HepG2 (cell line): ENCODE measurements around the gene AP3D1. TPM values are rescaled to one million over a fixed set of nuclear protein-coding genes. Genes with fewer than 3 reads are reported as not detected.
A peak's percentile ranks its signal among the peaks of the same experiment; 100 is the strongest.

Experiments
- MAX ChIP-seq: IDR thresholded peaks from 2 replicates; pipeline ENCODE4 v1.6.1; 2012; ENCODE audit warnings: inconsistent platforms
- PAF1 ChIP-seq: IDR thresholded peaks from 2 replicates; pipeline ENCODE4 v1.6.1; 2016; ENCODE audit warnings: missing genetic modification reagents, missing compliant biosample characterization
- SIX4 ChIP-seq: sonication (generic); formaldehyde crosslinking; IDR thresholded peaks from 2 replicates; pipeline ENCODE4 v1.4.0; 2020; ENCODE audit warnings: missing genetic modification reagents
- SRSF1 ChIP-seq: fragments of 200-400 bp; formaldehyde crosslinking; optimal IDR thresholded peaks from 2 replicates; pipeline ENCODE3; 2017; ENCODE audit warnings: mild to moderate bottlenecking, low read depth, low read length, moderate library complexity
- TBX3 ChIP-seq: fragments of 450-650 bp; IDR thresholded peaks from 2 replicates; pipeline ENCODE4 v1.6.1; 2017; ENCODE audit warnings: antibody characterized with exemption, mild to moderate bottlenecking, inconsistent platforms, borderline replicate concordance
- THYN1 ChIP-seq: sonication (generic); formaldehyde crosslinking; IDR thresholded peaks from 2 replicates; pipeline ENCODE4 v1.8.1; 2023; ENCODE audit warnings: low read depth, mild to moderate bottlenecking, moderate library complexity, missing genetic modification reagents, borderline replicate concordance
- ZNF18 ChIP-seq: sonication (generic); formaldehyde crosslinking; IDR thresholded peaks from 2 replicates; pipeline ENCODE4 v1.8.0; 2022; ENCODE audit warnings: mild to moderate bottlenecking, missing genetic modification reagents; ENCODE audit not compliant: insufficient replicate concordance
- ZNF264 ChIP-seq: sonication (generic); formaldehyde crosslinking; IDR thresholded peaks from 2 replicates; pipeline ENCODE4 v1.4.0; 2020; ENCODE audit warnings: missing genetic modification reagents
- ZNF468 ChIP-seq: sonication (generic); formaldehyde crosslinking; IDR thresholded peaks from 2 replicates; pipeline ENCODE4 v1.8.0; 2022; ENCODE audit warnings: mild to moderate bottlenecking, moderate library complexity, missing genetic modification reagents
- ZNF777 ChIP-seq: sonication (generic); formaldehyde crosslinking; IDR thresholded peaks from 2 replicates; pipeline ENCODE4 v1.4.0; 2020; ENCODE audit warnings: missing genetic modification reagents
- ZSCAN22 ChIP-seq: sonication (generic); formaldehyde crosslinking; IDR thresholded peaks from 2 replicates; pipeline ENCODE4 v1.4.0; 2020; ENCODE audit warnings: mild to moderate bottlenecking, missing genetic modification reagents
- polyA plus RNA-seq, 8 experiments: library from polyadenylated mRNA; depleted of rRNA in 3 of 8; stranded (reverse) in 7 of 8; unstranded in 1 of 8; fragments of >200 nt; fragmentation: Illumina TruSeq in 4 of 8; extraction: Trizol in 4 of 8; gene quantifications; 2 replicates each; pipeline versions ENCODE4 v1.2.1 to v1.2.3, GENCODE V29; 2011 to 2016; ENCODE audit warnings: low read depth in 4 of 8, missing spikeins in 1 of 8, mixed read lengths in 1 of 8; ENCODE audit not compliant: insufficient read depth in 1 of 8
- total RNA-seq, 5 experiments: library from RNA; depleted of rRNA; stranded (reverse); fragments of >200 nt; fragmentation: Illumina TruSeq; extraction: Trizol; gene quantifications; 2 replicates each; pipeline ENCODE4 v1.2.3, GENCODE V29; 2016; ENCODE audit warnings: low read depth in 1 of 5
- TF ChIP-seq, protein P1 (sequence below), 2 experiments: fragments of 450-650 bp in 1 of 2; sonication (generic) in 1 of 2; formaldehyde crosslinking in 1 of 2; IDR thresholded peaks; 2 replicates each; pipeline versions ENCODE4 v1.6.1 to v1.8.0; 2016 to 2022; ENCODE audit warnings: antibody characterized with exemption in 1 of 2, mild to moderate bottlenecking in 1 of 2, missing genetic modification reagents in 1 of 2
- TF ChIP-seq, protein P2 (sequence below): sonication (generic); formaldehyde crosslinking; IDR thresholded peaks from 2 replicates; pipeline ENCODE4 v1.5.1; 2020; ENCODE audit warnings: missing genetic modification reagents, mild to moderate bottlenecking, borderline replicate concordance
- TF ChIP-seq, protein P3 (sequence below): IDR thresholded peaks from 2 replicates; pipeline ENCODE4 v1.6.1; 2018; ENCODE audit warnings: missing genetic modification reagents, mild to moderate bottlenecking, missing compliant biosample characterization

The AP3D1 gene
- total and polyA plus RNA-seq, 2 of the 13 experiments (the other 11 are each of a cell fraction or from before 2014, with no cell fraction given), result 68.0 to 82.6 TPM

GRCh38 chr19:2050991-2051772 is 100.2 kb downstream of the AP3D1 start, which contains the start of gene MKNK2 (continued):
- no peak for TF ChIP-seq ZNF18 (CRISPR knock-in tag)
- TF ChIP-seq, protein P1, sequence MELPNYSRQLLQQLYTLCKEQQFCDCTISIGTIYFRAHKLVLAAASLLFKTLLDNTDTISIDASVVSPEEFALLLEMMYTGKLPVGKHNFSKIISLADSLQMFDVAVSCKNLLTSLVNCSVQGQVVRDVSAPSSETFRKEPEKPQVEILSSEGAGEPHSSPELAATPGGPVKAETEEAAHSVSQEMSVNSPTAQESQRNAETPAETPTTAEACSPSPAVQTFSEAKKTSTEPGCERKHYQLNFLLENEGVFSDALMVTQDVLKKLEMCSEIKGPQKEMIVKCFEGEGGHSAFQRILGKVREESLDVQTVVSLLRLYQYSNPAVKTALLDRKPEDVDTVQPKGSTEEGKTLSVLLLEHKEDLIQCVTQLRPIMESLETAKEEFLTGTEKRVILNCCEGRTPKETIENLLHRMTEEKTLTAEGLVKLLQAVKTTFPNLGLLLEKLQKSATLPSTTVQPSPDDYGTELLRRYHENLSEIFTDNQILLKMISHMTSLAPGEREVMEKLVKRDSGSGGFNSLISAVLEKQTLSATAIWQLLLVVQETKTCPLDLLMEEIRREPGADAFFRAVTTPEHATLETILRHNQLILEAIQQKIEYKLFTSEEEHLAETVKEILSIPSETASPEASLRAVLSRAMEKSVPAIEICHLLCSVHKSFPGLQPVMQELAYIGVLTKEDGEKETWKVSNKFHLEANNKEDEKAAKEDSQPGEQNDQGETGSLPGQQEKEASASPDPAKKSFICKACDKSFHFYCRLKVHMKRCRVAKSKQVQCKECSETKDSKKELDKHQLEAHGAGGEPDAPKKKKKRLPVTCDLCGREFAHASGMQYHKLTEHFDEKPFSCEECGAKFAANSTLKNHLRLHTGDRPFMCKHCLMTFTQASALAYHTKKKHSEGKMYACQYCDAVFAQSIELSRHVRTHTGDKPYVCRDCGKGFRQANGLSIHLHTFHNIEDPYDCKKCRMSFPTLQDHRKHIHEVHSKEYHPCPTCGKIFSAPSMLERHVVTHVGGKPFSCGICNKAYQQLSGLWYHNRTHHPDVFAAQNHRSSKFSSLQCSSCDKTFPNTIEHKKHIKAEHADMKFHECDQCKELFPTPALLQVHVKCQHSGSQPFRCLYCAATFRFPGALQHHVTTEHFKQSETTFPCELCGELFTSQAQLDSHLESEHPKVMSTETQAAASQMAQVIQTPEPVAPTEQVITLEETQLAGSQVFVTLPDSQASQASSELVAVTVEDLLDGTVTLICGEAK (IDR thresholded peaks at IDR 0.05), result no peak
- TF ChIP-seq, protein P1 (CRISPR knock-in tag; IDR thresholded peaks at IDR 0.05), result peak; percentile 91
- TF ChIP-seq SIX4 (CRISPR knock-in tag), result no peak
- TF ChIP-seq, protein P2, sequence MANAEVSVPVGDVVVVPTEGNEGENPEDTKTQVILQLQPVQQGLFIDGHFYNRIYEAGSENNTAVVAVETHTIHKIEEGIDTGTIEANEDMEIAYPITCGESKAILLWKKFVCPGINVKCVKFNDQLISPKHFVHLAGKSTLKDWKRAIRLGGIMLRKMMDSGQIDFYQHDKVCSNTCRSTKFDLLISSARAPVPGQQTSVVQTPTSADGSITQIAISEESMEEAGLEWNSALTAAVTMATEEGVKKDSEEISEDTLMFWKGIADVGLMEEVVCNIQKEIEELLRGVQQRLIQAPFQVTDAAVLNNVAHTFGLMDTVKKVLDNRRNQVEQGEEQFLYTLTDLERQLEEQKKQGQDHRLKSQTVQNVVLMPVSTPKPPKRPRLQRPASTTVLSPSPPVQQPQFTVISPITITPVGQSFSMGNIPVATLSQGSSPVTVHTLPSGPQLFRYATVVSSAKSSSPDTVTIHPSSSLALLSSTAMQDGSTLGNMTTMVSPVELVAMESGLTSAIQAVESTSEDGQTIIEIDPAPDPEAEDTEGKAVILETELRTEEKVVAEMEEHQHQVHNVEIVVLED (CRISPR knock-in tag), result peak; percentile 84
- TF ChIP-seq PAF1, result no peak
- TF ChIP-seq TBX3, result no peak
- TF ChIP-seq ZNF777 (CRISPR knock-in tag), result no peak; the same call in 1 of the 2 replicates
- TF ChIP-seq THYN1 (CRISPR knock-in tag), result no peak
- no peak for TF ChIP-seq ZNF468
- no peak for TF ChIP-seq SRSF1
- no peak; the same call in 1 of the 2 replicates for TF ChIP-seq ZSCAN22 (CRISPR knock-in tag)
- TF ChIP-seq, protein P3, sequence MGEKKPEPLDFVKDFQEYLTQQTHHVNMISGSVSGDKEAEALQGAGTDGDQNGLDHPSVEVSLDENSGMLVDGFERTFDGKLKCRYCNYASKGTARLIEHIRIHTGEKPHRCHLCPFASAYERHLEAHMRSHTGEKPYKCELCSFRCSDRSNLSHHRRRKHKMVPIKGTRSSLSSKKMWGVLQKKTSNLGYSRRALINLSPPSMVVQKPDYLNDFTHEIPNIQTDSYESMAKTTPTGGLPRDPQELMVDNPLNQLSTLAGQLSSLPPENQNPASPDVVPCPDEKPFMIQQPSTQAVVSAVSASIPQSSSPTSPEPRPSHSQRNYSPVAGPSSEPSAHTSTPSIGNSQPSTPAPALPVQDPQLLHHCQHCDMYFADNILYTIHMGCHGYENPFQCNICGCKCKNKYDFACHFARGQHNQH (CRISPR knock-in tag), result peak; percentile 47; the same call in 1 of the 2 replicates
- TF ChIP-seq ZNF264, result peak; percentile 33; the same call in 1 of the 2 replicates
- peak; percentile 57; the same call in 1 of the 2 replicates for TF ChIP-seq MAX
